MCF 10A (cell line): ENCODE results near the gene HTR4. TPM values are rescaled to one million over a fixed set of nuclear protein-coding genes. Genes with fewer than 3 reads are reported as not detected.
A peak's percentile ranks its signal among the peaks of the same experiment; 100 is the strongest.

ENCODE experiments used
- BruUV-seq: library from RNA; stranded (reverse); fragments of 400-500 nt; replicated peaks from 2 replicates; lab custom pipeline; 2021; lab: Mats Ljungman, UMichigan
- CTCF ChIA-PET: fragments of 300-600 bp; sonication (Branson Sonifier 250); formaldehyde crosslinking; extraction: SDS; loops from one replicate; lab custom pipeline; 2021; ENCODE audit warnings: antibody characterized with exemption, inconsistent platforms; lab: Yijun Ruan, JAX
- POLR2A ChIA-PET: fragments of 300-600, 350-650 bp; sonication (Branson Sonifier 250); formaldehyde crosslinking; extraction: SDS; loops from one replicate; lab custom pipeline; 2020; ENCODE audit warnings: antibody characterized with exemption, inconsistent platforms; lab: Yijun Ruan, JAX
- DNase-seq: peaks from one replicate; pipeline ENCODE4 v3.0.0-alpha.2; 2018; ENCODE audit not compliant: unreplicated experiment
- H3K27ac Mint-ChIP-seq: one replicate; pipeline ENCODE4 v1.8.0; 2022; ENCODE audit warnings: mild to moderate bottlenecking, low read depth, mixed read lengths; ENCODE audit not compliant: unreplicated experiment
- H3K27me3 Mint-ChIP-seq: one replicate; pipeline ENCODE4 v1.8.0; 2022; ENCODE audit warnings: mixed read lengths; ENCODE audit not compliant: insufficient read depth, unreplicated experiment
- H3K36me3 Mint-ChIP-seq: one replicate; pipeline ENCODE4 v1.8.0; 2022; ENCODE audit warnings: mild to moderate bottlenecking, moderate library complexity, mixed read lengths; ENCODE audit not compliant: insufficient read depth, unreplicated experiment
- H3K4me1 Mint-ChIP-seq: one replicate; pipeline ENCODE4 v1.8.0; 2022; ENCODE audit warnings: mixed read lengths; ENCODE audit not compliant: insufficient read depth, unreplicated experiment
- H3K4me3 Mint-ChIP-seq: one replicate; pipeline ENCODE4 v1.8.0; 2022; ENCODE audit warnings: mild to moderate bottlenecking, moderate library complexity, mixed read lengths; ENCODE audit not compliant: unreplicated experiment
- H3K9me3 Mint-ChIP-seq: one replicate; pipeline ENCODE4 v1.8.0; 2022; ENCODE audit warnings: mixed read lengths; ENCODE audit not compliant: unreplicated experiment
- CTCF ChIP-seq: fragments of 200-600 bp; IDR thresholded peaks from one replicate; pipeline ENCODE4 v1.8.0; 2022; ENCODE audit warnings: antibody characterized with exemption, mild to moderate bottlenecking; ENCODE audit not compliant: unreplicated experiment
- intact Hi-C: fragments of 100-400 bp; cut with micrococcal nuclease; formaldehyde crosslinking; loops from 2 replicates; pipeline ENCODE4 v1.14.1; 2022
- total RNA-seq: library from RNA; stranded (reverse); gene quantifications from 2 replicates; pipeline ENCODE4 v1.2.3, GENCODE V29; 2022

The HTR4 gene
- total RNA-seq, 1 experiment from 2014 or later: not detected

- Mint-ChIP-seq H3K4me3 (no peak overlapping the region), H3K36me3 (no peaks in the 10 kb centered on the region), H3K9me3 (peaks cover 7% of the 10 kb centered on the region), H3K27me3 (peaks cover 21% of the 10 kb centered on the region), H3K4me1 (no peaks in the 10 kb centered on the region), H3K27ac (no peak overlapping the region)
- intact Hi-C loops: no loop called here
- TF ChIP-seq CTCF: no peak
- DNase-seq: no peak
- ChIA-PET POLR2A (no interaction called here), CTCF (interaction anchor here (0.7 to 4.0 kb wide), 4 partner anchors 12 to 244 kb away, joined by 3 to 31 read pairs (median 5); no protein-coding TSS in a partner anchor)
- no TSS peak for BruUV-seq
Observed at GRCh38 chr5:148688787-148689186, 34.5 kb upstream of the HTR4 start.

GRCh38 chr5:148687871-148688270, 33.5 kb upstream of the HTR4 start:
- Mint-ChIP-seq H3K27ac (no peak overlapping the region), H3K9me3 (peaks cover 7% of the 10 kb centered on the region), H3K4me1 (no peaks in the 10 kb centered on the region), H3K4me3 (no peak overlapping the region), H3K27me3 (peaks cover 21% of the 10 kb centered on the region), H3K36me3 (no peaks in the 10 kb centered on the region)
- DNase-seq: no peak
- CTCF ChIA-PET: interaction anchor here (0.6 to 4.0 kb wide), 10 partner anchors 10 to 243 kb away, joined by 3 to 31 read pairs (median 3); no protein-coding TSS in a partner anchor
- no peak for TF ChIP-seq CTCF
- POLR2A ChIA-PET: interaction anchor here (0.6 kb wide), 1 partner anchor 47 kb away, joined by 3 read pairs; no protein-coding TSS in a partner anchor
- no TSS peak for BruUV-seq
- intact Hi-C loops: loop anchor here (1.0 kb wide), 1 partner anchor 244 kb away; no protein-coding TSS in a partner anchor

GRCh38 chr5:148687427-148687826, 33.1 kb upstream of the HTR4 start:
- no peak overlapping the region for H3K27ac Mint-ChIP-seq
- intact Hi-C loops: loop anchor here (1.0 kb wide), 1 partner anchor 243 kb away; no protein-coding TSS in a partner anchor
- CTCF ChIA-PET: interaction anchor here (0.6 to 4.0 kb wide), 10 partner anchors 10 to 313 kb away, joined by 3 to 31 read pairs (median 4); no protein-coding TSS in a partner anchor

More at GRCh38 chr5:148687427-148687826, 33.1 kb upstream of the HTR4 start:
- H3K4me3 Mint-ChIP-seq: no peak overlapping the region
- POLR2A ChIA-PET: interaction anchor here (0.7 kb wide), 1 partner anchor 9 kb away, joined by 3 read pairs; no protein-coding TSS in a partner anchor
- TF ChIP-seq CTCF: peak; percentile 72
- no peaks in the 10 kb centered on the region for H3K4me1 Mint-ChIP-seq
- H3K9me3 Mint-ChIP-seq: peaks cover 7% of the 10 kb centered on the region
- peaks cover 21% of the 10 kb centered on the region for H3K27me3 Mint-ChIP-seq
- BruUV-seq: no TSS peak
- peak; percentile 78 for DNase-seq
- H3K36me3 Mint-ChIP-seq: no peaks in the 10 kb centered on the region
